Sigmoid colon (tissue), 7 donors: Measurements from ENCODE around the gene DPH5. TPM values are rescaled to one million over a fixed set of nuclear protein-coding genes. Genes with fewer than 3 reads are reported as not detected.
"Not testable (repeated sequence)": the region's sequence is repeated elsewhere in the genome, so short reads cannot be mapped to it uniquely, and the experiment has no call there.

Source experiments
- DNase-seq: peaks from one replicate; pipeline ENCODE4 v3.0.0-alpha.2; 2019
- H3K27ac ChIP-seq, 4 donors: fragments of 200-600 bp; sonication (generic); one replicate each; pipeline ENCODE4 v1.5.1; 2016 to 2019; ENCODE audit warnings: mild to moderate bottlenecking in 1 of 4
- H3K27me3 ChIP-seq, 3 donors: fragments of 200-600 bp; sonication (generic); one replicate each; pipeline ENCODE4 v1.5.1; 2019; ENCODE audit warnings: mild to moderate bottlenecking in 1 of 3
- H3K36me3 ChIP-seq, 4 donors: fragments of 200-600 bp; sonication (generic); one replicate each; pipeline ENCODE4 v1.5.1; 2016 to 2019
- H3K4me1 ChIP-seq, 4 donors: fragments of 200-600 bp; sonication (generic); one replicate each; pipeline ENCODE4 v1.5.1; 2017 to 2019
- H3K4me3 ChIP-seq, 4 donors: fragments of 200-600 bp; sonication (generic); one replicate each; pipeline ENCODE4 v1.5.1; 2017 to 2019; ENCODE audit warnings: mild to moderate bottlenecking in 2 of 4, moderate library complexity in 1 of 4
- H3K9me3 ChIP-seq, 4 donors: fragments of 200-600 bp in 3 of 4; sonication (generic) in 3 of 4; one replicate each; pipeline versions ENCODE4 v1.5.1 to v1.6.1; 2013 to 2019
- EP300 ChIP-seq, 4 donors: sonication (generic); formaldehyde crosslinking; IDR thresholded peaks; one replicate each; pipeline ENCODE4 v1.6.1; 2017; ENCODE audit warnings: antibody characterized with exemption in 4 of 4
- POLR2A ChIP-seq, 2 donors: fragments of 450-650 bp; IDR thresholded peaks; one replicate each; pipeline ENCODE4 v1.6.1; 2016; ENCODE audit warnings: antibody characterized with exemption in 2 of 2, mild to moderate bottlenecking in 2 of 2, moderate library complexity in 2 of 2
- POLR2AphosphoS5 ChIP-seq, 4 donors: sonication (generic); formaldehyde crosslinking; IDR thresholded peaks; one replicate each; pipeline ENCODE4 v1.6.1; 2017; ENCODE audit warnings: antibody characterized with exemption in 4 of 4
- WGBS, 2 donors: extraction: QIAGEN DNeasy Blood & Tissue Kit; methylation state at CpG; one replicate each; pipeline ENCODE4 v1.1.7; 2013; 5-methylcytosine and 5-hydroxymethylcytosine counted together
- intact Hi-C: fragments of 100-400 bp; cut with DNase I; formaldehyde crosslinking; loops from one replicate; pipeline ENCODE4 v1.15.1; 2023
- polyA plus RNA-seq, 3 donors: library from polyadenylated mRNA; stranded (reverse); fragments of 200-250 nt; gene quantifications; one replicate each; pipeline ENCODE4 v1.2.3, GENCODE V29; 2013
- total RNA-seq, 4 donors: library from RNA; depleted of rRNA; stranded (reverse); fragments of >200 nt; gene quantifications; one replicate each; pipeline ENCODE4 v1.1.0, GENCODE V29; 2016
- TF ChIP-seq, protein P1 (sequence below), 4 experiments: fragments of 450-650 bp in 3 of 4; fragments of 200-600 bp in 1 of 4; IDR thresholded peaks; one replicate each; pipeline ENCODE4 v1.5.1; 2016 to 2019; ENCODE audit warnings: antibody characterized with exemption in 4 of 4, mild to moderate bottlenecking in 3 of 4, moderate library complexity in 2 of 4
- donor health status: healthy with polysubstance abuse.
- donor health status: Bipolar disorder and iron deficiency.
- donor health status: healthy.

The DPH5 gene
- total and polyA plus RNA-seq, 7 donors: 23.1 to 38.5 (median 31.0) TPM

DNA sequence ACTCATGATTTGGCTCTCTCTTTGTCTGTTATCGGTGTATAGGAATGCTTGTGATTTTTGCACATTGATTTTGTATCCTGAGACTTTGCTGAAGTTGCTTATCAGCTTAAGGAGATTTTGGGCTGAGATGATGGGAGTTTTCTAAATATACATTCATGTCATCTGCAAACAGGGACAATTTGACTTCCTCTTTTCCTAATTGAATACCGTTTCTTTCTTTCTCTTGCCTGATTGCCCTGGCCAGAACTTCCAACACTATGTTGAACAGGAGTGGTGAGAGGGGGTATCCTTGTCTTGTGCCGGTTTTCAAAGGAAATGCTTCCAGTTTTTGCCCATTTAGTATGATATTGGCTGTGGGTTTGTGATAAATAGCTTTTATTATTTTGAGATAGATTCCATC, 79.5 kb downstream of the DPH5 start:
- H3K27me3 ChIP-seq, H3K4me1 ChIP-seq, intact Hi-C loops, DNase-seq, H3K27ac ChIP-seq, H3K4me3 ChIP-seq, H3K9me3 ChIP-seq: not testable (repeated sequence)
- 91 to 99% methylated on average over 3 of the region's 3 CpGs for WGBS, 2 donors
- peaks cover 0 to 17% (median 0%) of the 10 kb centered on the region in 4 donors for H3K36me3 ChIP-seq

DNA sequence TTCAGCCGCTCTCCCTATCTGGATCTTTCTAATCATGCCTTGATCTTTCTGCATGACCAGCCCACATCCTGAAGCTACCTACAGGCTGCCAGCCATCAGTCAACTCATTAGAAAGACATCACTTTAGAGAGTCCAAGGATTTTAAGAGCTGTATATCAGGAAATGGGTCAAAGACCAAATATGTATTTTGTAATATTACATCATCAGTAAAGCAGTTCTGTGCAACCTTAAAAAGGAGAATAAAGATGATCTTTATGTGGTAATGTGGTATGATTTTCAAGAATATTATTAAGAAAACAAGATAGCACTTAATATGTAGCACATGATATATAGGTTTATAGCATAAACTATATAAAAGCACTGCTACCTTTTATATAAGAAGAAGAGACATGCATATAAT, 82.1 kb downstream of the DPH5 start:
- peaks cover 0 to 24% (median 0%) of the 10 kb centered on the region in 4 donors for H3K36me3 ChIP-seq
- H3K9me3 ChIP-seq: no peaks in the 10 kb centered on the region
- no peak overlapping the region for H3K4me3 ChIP-seq
- intact Hi-C loops: no loop called here
- no peak overlapping the region for H3K27ac ChIP-seq
- no peaks in the 10 kb centered on the region for H3K4me1 ChIP-seq
- WGBS, 2 donors: 95 to 96% methylated on average over 1 of the region's 1 CpG
- TF ChIP-seq EP300 (IDR thresholded peaks at IDR 0.05) (no peak), POLR2A (IDR thresholded peaks at IDR 0.05) (no peak), POLR2AphosphoS5 (IDR thresholded peaks at IDR 0.05) (no peak)
- TF ChIP-seq, protein P1, sequence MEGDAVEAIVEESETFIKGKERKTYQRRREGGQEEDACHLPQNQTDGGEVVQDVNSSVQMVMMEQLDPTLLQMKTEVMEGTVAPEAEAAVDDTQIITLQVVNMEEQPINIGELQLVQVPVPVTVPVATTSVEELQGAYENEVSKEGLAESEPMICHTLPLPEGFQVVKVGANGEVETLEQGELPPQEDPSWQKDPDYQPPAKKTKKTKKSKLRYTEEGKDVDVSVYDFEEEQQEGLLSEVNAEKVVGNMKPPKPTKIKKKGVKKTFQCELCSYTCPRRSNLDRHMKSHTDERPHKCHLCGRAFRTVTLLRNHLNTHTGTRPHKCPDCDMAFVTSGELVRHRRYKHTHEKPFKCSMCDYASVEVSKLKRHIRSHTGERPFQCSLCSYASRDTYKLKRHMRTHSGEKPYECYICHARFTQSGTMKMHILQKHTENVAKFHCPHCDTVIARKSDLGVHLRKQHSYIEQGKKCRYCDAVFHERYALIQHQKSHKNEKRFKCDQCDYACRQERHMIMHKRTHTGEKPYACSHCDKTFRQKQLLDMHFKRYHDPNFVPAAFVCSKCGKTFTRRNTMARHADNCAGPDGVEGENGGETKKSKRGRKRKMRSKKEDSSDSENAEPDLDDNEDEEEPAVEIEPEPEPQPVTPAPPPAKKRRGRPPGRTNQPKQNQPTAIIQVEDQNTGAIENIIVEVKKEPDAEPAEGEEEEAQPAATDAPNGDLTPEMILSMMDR (IDR thresholded peaks at IDR 0.05): no peak
- no peaks in the 10 kb centered on the region for H3K27me3 ChIP-seq
- DNase-seq: no peak

DNA sequence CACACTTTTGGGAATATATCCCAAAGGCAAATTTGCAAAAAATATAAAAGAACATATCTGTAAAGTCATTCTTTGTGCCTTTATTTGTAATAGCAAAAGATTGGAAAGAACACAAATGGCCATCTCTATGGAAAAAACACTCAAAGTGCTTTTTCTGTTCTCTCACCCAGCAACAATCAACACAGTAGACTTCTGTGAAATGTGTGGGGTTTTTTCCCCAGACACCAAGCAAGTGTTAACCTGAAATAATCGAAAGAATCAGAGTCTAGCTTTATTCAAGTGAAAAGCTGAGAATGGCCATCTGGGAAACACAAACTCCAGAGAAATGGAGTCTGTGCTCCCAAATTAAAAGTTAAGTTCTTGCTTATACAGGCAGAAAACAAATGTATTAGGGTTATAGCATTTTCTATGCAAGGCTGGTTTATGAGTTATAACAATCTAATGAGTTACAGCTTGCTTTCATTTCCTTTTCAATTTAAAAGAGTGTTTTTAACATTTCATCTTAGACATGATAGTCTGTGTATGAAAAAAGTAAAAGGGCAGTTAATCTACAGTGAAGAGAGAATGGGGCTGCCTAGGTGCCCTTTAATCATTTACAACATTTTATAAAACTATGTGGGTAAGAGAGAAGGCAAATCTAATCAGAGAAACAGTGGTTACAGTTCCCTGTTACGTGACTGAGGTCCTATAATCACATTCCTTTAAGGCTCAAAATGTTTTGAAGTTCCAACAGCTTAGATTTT, 83.1 kb downstream of the DPH5 start:
- H3K27ac ChIP-seq: no peak overlapping the region
- no peaks in the 10 kb centered on the region for H3K27me3 ChIP-seq
- H3K4me3 ChIP-seq: no peak overlapping the region
- TF ChIP-seq EP300 (IDR thresholded peaks at IDR 0.05): no peak
- TF ChIP-seq, protein P1 (IDR thresholded peaks at IDR 0.05): no peak
- no peak for TF ChIP-seq POLR2A (IDR thresholded peaks at IDR 0.05)
- no peak for TF ChIP-seq POLR2AphosphoS5 (IDR thresholded peaks at IDR 0.05)
- H3K4me1 ChIP-seq: no peaks in the 10 kb centered on the region
- WGBS, 2 donors: 64 to 92% methylated on average over 2 of the region's 2 CpGs
- no peak for DNase-seq
- no peaks in the 10 kb centered on the region for H3K9me3 ChIP-seq
- intact Hi-C loops: no loop called here
- peaks cover 0 to 34% (median 0%) of the 10 kb centered on the region in 4 donors for H3K36me3 ChIP-seq

DNA sequence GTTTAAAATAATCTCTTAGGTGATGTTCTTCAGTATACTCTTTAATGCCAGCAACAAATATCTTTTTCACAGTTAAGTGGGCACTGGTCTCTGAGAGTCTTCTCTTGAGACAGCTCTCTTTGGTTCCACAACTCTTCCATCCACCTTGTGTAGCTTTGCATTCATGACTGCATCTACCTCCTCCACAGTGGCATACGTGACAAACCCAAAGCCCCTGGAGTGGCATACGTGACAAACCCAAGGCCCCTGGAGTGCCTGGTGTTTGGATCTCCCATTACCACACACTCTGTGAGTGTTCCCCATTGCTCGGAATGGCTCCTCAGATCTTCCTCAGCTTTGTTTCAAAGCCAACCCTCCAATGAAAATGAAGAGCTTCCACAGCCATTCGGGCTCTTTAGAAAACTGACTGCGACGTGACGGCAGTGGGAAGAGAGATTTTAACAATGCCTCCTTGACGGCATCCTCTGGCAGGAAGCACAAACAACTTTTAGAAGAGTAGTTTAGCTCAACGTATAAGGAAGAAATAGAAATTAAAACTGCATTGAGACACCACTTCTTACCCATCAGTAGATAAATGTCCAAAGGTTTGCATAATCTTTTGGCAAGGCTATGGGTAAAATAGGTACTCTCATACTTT, 83.9 kb downstream of the DPH5 start:
- Histone ChIP-seq H3K4me3 (no peak overlapping the region), H3K36me3 (peaks cover 0 to 34% (median 0%) of the 10 kb centered on the region in 4 donors), H3K27ac (no peak overlapping the region), H3K27me3 (no peaks in the 10 kb centered on the region), H3K4me1 (no peaks in the 10 kb centered on the region), H3K9me3 (no peaks in the 10 kb centered on the region)
- TF ChIP-seq POLR2AphosphoS5 (IDR thresholded peaks at IDR 0.05) (no peak), POLR2A (IDR thresholded peaks at IDR 0.05) (no peak), EP300 (IDR thresholded peaks at IDR 0.05) (no peak)
- TF ChIP-seq, protein P1 (IDR thresholded peaks at IDR 0.05): no peak
- intact Hi-C loops: no loop called here
- DNase-seq: no peak
- WGBS, 2 donors: 92 to 97% methylated on average over 9 of the region's 9 CpGs

DNA sequence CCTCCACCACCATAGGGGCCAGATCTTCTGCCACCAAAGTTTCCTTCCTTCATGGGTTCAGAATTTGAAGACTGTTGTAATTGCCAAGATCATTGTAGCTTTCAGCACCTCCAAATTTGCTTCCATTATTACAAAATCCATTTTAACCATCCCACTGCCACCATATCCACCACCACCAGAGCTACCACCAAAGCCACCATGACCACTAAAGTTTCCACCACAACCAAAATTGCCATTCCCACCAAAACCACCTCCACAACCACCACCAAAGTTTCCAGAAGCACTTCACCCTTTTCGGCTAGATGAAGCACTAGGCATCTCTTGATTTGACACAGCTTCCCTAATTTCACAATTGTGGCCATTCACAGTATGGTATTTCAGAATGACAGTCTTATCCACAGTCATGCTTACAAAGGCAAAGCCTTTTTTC, 84.5 kb downstream of the DPH5 start:
- H3K9me3 ChIP-seq: no peaks in the 10 kb centered on the region
- H3K4me3 ChIP-seq: no peak overlapping the region
- intact Hi-C loops: no loop called here
- peaks cover 0 to 34% (median 0%) of the 10 kb centered on the region in 4 donors for H3K36me3 ChIP-seq
- no peak for TF ChIP-seq EP300 (IDR thresholded peaks at IDR 0.05)
- TF ChIP-seq, protein P1 (IDR thresholded peaks at IDR 0.05): no peak
- TF ChIP-seq POLR2A (IDR thresholded peaks at IDR 0.05): no peak
- TF ChIP-seq POLR2AphosphoS5 (IDR thresholded peaks at IDR 0.05): no peak
- no peaks in the 10 kb centered on the region for H3K4me1 ChIP-seq
- no peak overlapping the region for H3K27ac ChIP-seq
- WGBS, 2 donors: 64 to 91% methylated on average over 1 of the region's 1 CpG
- no peaks in the 10 kb centered on the region for H3K27me3 ChIP-seq
- no peak for DNase-seq
